ENCODE data around the gene SNHG17.
"Not testable (repeated sequence)": the region's sequence is repeated elsewhere in the genome, so short reads cannot be mapped to it uniquely, and the experiment has no call there.

DNA sequence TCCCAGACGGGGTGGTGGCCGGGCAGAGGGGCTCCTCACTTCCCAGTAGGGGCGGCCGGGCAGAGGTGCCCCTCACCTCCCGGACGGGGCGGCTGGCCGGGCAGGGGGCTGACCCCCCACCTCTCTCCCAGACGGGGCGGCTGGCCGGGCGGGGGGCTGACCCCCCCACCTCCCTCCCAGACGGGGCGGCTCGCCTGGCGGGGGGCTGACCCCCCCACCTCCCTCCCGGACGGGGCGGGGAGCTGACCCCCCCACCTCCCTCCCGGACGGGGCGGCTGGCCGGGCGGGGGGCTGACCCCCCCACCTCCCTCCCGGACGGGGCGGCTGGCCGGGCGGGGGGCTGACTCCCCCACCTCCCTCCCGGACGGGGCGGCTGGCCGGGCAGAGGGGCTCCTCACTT, 26.0 kb upstream of the SNHG17 start:
- not testable (repeated sequence) for TF ChIP-seq TAF1 (IDR thresholded peaks at IDR 0.05; ENCODE audit: control insufficient read depth, extremely low read depth, insufficient read depth, low read length, severe bottlenecking); NRF1 (conservative IDR thresholded peaks at IDR 0.05 in 1 of 2, IDR thresholded peaks at IDR 0.05 in 1 of 2); KAT8 (IDR thresholded peaks at IDR 0.05; ENCODE audit: low read depth); ZNF41 (CRISPR knock-in tag; conservative IDR thresholded peaks at IDR 0.05); BHLHE40 (IDR thresholded peaks at IDR 0.05; ENCODE audit: low read length); HIVEP1 (CRISPR knock-in tag; IDR thresholded peaks at IDR 0.05); C11orf30 (IDR thresholded peaks at IDR 0.05; ENCODE audit: low read depth); HDAC2 (IDR thresholded peaks at IDR 0.05); ZC3H4 (CRISPR knock-in tag; IDR thresholded peaks at IDR 0.05; ENCODE audit: borderline replicate concordance); ZNF785 (CRISPR knock-in tag; IDR thresholded peaks at IDR 0.05)
- TF ChIP-seq, protein P1, sequence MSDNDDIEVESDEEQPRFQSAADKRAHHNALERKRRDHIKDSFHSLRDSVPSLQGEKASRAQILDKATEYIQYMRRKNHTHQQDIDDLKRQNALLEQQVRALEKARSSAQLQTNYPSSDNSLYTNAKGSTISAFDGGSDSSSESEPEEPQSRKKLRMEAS (CRISPR knock-in tag; IDR thresholded peaks at IDR 0.05): not testable (repeated sequence)

All from K562 (cell line).